Spleen (tissue), 7 donors: ENCODE data around the gene MRPS25.

ENCODE experiments used
- POLR2A ChIP-seq, 3 donors: fragments of 450-650 bp; IDR thresholded peaks; one replicate each; pipeline ENCODE4 v1.5.1; 2017; ENCODE audit warnings: antibody characterized with exemption in 3 of 3, mild to moderate bottlenecking in 1 of 3
- POLR2AphosphoS5 ChIP-seq, 3 donors: sonication (generic); formaldehyde crosslinking; IDR thresholded peaks; one replicate each; pipeline ENCODE4 v1.5.1; 2017; ENCODE audit warnings: antibody characterized with exemption in 3 of 3
- TF ChIP-seq, protein P1 (sequence below), 11 experiments: fragments of 200-600 bp in 7 of 11; fragments of 450-650 bp in 4 of 11; sonication (generic) in 4 of 11; IDR thresholded peaks in 8 of 11; conservative IDR thresholded peaks in 3 of 11; 1 replicate in 7 of 11; 2 replicates in 4 of 11; pipeline versions ENCODE4 v1.4.0 to v1.8.0; 2016 to 2021; ENCODE audit warnings: antibody characterized with exemption in 11 of 11, inconsistent platforms in 4 of 11, mild to moderate bottlenecking in 1 of 11
- donor health status: DM: no; HTN: no; CAD: no; lungs with moderate emphysema.
- donor health status: DM: no; HTN: no; CAD: no.
- donor health status: DM: no; HTN: no; CAD: no.

DNA sequence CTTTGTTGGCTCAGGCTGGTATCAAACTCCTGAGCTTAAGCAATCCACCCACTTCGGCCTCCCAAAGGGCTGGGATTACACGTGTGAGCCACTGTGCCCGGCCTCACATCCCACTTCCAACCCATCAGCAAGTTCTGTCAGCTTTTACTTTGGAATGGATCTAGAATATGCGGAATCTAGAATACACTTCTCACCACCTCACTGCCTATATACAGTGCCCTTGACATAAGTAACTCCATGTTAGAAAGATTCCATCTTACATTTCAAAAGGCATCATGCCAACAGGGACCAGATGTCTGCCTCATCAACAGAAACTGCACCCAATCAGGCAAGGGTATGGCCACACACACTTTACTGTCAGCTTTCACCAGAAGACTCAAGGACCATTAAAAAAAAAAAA is 43.8 kb upstream of the MRPS25 start:
- TF ChIP-seq, protein P1, sequence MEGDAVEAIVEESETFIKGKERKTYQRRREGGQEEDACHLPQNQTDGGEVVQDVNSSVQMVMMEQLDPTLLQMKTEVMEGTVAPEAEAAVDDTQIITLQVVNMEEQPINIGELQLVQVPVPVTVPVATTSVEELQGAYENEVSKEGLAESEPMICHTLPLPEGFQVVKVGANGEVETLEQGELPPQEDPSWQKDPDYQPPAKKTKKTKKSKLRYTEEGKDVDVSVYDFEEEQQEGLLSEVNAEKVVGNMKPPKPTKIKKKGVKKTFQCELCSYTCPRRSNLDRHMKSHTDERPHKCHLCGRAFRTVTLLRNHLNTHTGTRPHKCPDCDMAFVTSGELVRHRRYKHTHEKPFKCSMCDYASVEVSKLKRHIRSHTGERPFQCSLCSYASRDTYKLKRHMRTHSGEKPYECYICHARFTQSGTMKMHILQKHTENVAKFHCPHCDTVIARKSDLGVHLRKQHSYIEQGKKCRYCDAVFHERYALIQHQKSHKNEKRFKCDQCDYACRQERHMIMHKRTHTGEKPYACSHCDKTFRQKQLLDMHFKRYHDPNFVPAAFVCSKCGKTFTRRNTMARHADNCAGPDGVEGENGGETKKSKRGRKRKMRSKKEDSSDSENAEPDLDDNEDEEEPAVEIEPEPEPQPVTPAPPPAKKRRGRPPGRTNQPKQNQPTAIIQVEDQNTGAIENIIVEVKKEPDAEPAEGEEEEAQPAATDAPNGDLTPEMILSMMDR (IDR thresholded peaks at IDR 0.05 in 8 of 11, conservative IDR thresholded peaks at IDR 0.05 in 3 of 11), result no peak
- no peak for TF ChIP-seq POLR2A (IDR thresholded peaks at IDR 0.05)
- no peak for TF ChIP-seq POLR2AphosphoS5 (IDR thresholded peaks at IDR 0.05)
